ENCODE measurements around the gene IFIT5.

Gene IFIT5

DNA sequence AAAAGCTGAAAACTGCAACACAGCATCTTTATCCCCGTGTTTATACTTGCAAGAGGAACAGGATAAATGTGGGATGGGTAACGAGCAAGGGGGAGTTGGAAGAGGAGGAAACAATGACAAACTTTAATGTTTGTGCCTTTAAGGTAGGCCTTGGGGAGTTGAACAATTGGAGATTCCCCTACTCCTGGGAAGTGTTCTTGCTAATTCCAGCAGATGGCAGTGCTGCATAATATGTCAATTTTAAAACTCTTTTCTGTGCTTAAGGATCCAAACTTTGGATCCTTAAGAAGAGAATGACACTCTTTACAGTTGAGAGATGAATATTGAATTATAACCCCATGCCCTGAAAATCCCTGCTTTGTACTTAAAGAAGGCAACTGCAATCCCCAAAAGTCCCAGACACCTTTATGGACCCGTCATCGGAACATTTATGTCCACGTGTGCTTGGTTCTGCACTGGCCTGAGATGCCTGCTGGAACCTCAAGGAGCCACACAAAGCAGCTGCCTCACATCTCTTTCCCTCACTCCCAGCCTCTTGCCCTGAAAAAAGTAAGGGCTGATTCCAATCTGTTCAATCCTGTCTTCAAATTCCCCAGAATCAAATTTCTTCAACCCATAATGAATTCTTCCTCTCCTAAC, 12.0 kb downstream of the IFIT5 start:
- Histone ChIP-seq H3K79me1 (ENCODE audit: low read length) (no peaks in the 10 kb centered on the region), H3K27ac (ENCODE audit: low read depth, low read length) (no peak overlapping the region)
- WGBS (ENCODE audit: extremely low coverage, insufficient coverage, insufficient read length): no CpG with 5 or more reads among the region's 5 CpGs

DNA sequence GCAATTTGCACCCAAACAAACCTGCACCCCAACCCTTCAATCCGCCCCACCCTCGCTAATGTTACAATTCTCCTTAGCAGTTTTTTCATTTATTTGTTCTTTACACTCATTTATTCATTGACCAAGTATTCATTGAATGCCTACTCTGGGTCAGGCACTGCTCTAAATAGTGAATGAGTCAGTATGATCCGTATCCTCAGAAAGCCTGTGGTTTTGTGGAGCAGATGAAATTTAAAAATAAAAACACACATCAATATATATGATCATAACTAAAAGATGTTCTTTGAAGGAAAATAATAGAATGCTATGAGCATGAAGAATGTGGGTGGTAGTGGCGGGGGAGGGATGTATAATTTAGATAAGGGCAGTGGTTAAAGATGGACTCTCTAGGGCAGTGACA, 13.3 kb downstream of the IFIT5 start:
- Histone ChIP-seq H3K4me2 (ENCODE audit: low read length) (no peak overlapping the region), H3K14ac (ENCODE audit: low read length) (no peak overlapping the region), H3K36me3 (ENCODE audit: control insufficient read depth in 1 of 2, insufficient read depth in 2 of 2, low read length in 2 of 2) (no peaks in the 10 kb centered on the region), H3K27me3 (ENCODE audit: insufficient read depth, low read length) (no peaks in the 10 kb centered on the region), H3K4ac (ENCODE audit: low read depth, low read length) (no peak overlapping the region), H2BK120ac (ENCODE audit: insufficient read depth, low read length, poor library complexity) (no peak overlapping the region), H2BK5ac (ENCODE audit: low read depth, low read length, poor library complexity) (no peak overlapping the region), H3K27ac (ENCODE audit: low read depth, low read length) (no peak overlapping the region), H3K9ac (ENCODE audit: low read length) (no peak overlapping the region), H3K9me3 (ENCODE audit: insufficient read depth, low read depth, low read length) (no peaks in the 10 kb centered on the region), H4K12ac (ENCODE audit: low read depth, low read length) (no peak overlapping the region), H3K4me1 (ENCODE audit: control insufficient read depth in 1 of 2, insufficient read depth in 2 of 2, low read length in 2 of 2) (no peaks in the 10 kb centered on the region), H2AFZ (ENCODE audit: insufficient read depth, low read length, poor library complexity) (no peak overlapping the region), H4K91ac (ENCODE audit: low read depth, low read length) (no peak overlapping the region), H4K8ac (ENCODE audit: low read depth, low read length) (no peak overlapping the region), H3K79me1 (ENCODE audit: low read length) (no peaks in the 10 kb centered on the region), H2BK12ac (ENCODE audit: low read length) (no peak overlapping the region), H2AK5ac (ENCODE audit: low read length) (no peak overlapping the region), H3K23ac (ENCODE audit: low read length) (no peak overlapping the region), H3K4me3 (ENCODE audit: low read depth, low read length) (no peak overlapping the region), H3K18ac (ENCODE audit: low read length) (no peak overlapping the region), H3K79me2 (ENCODE audit: control insufficient read depth, insufficient read depth, low read length, poor library complexity) (no peaks in the 10 kb centered on the region)
- WGBS (ENCODE audit: extremely low coverage, insufficient coverage, insufficient read length): no CpG with 5 or more reads among the region's 4 CpGs
- no peak for DNase-seq

More for the DNA sequence above, 12.0 kb downstream of the IFIT5 start:
- Histone ChIP-seq H4K8ac (ENCODE audit: low read depth, low read length) (no peak overlapping the region), H3K79me2 (ENCODE audit: control insufficient read depth, insufficient read depth, low read length, poor library complexity) (no peaks in the 10 kb centered on the region), H3K14ac (ENCODE audit: low read length) (no peak overlapping the region), H3K23ac (ENCODE audit: low read length) (no peak overlapping the region), H3K4me3 (ENCODE audit: low read depth, low read length) (no peak overlapping the region), H3K9ac (ENCODE audit: low read length) (no peak overlapping the region), H3K36me3 (ENCODE audit: control insufficient read depth in 1 of 2, insufficient read depth in 2 of 2, low read length in 2 of 2) (no peaks in the 10 kb centered on the region), H2BK12ac (ENCODE audit: low read length) (no peak overlapping the region), H3K4me2 (ENCODE audit: low read length) (no peak overlapping the region), H3K4me1 (ENCODE audit: control insufficient read depth in 1 of 2, insufficient read depth in 2 of 2, low read length in 2 of 2) (no peaks in the 10 kb centered on the region), H3K27me3 (ENCODE audit: insufficient read depth, low read length) (no peaks in the 10 kb centered on the region), H2AFZ (ENCODE audit: insufficient read depth, low read length, poor library complexity) (no peak overlapping the region), H3K9me3 (ENCODE audit: insufficient read depth, low read depth, low read length) (no peaks in the 10 kb centered on the region), H2BK5ac (ENCODE audit: low read depth, low read length, poor library complexity) (no peak overlapping the region), H2AK5ac (ENCODE audit: low read length) (no peak overlapping the region), H4K91ac (ENCODE audit: low read depth, low read length) (no peak overlapping the region), H4K12ac (ENCODE audit: low read depth, low read length) (no peak overlapping the region), H3K18ac (ENCODE audit: low read length) (no peak overlapping the region), H2BK120ac (ENCODE audit: insufficient read depth, low read length, poor library complexity) (no peak overlapping the region), H3K4ac (ENCODE audit: low read depth, low read length) (no peak overlapping the region)
- peak; percentile 8 to 81 for DNase-seq

DNA sequence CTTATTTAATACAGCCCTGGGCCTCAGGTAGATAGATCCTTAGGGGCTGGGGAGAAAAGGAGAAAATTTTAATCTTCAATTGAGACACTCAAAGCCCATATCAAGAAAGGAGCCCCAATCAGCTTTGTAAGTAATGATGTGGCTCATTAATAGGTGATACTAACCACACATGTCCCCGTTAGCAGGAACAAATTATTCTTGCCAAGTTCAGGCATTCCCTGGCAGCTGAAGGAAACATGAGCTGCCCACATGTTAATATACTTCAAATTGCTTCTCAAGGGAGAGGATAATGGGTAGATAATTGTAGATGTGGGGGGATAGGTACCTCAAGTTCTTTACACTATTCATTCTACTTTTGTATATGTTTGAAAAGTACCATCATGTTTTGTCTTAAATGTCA, 14.5 kb downstream of the IFIT5 start:
- H3K27me3 ChIP-seq (ENCODE audit: insufficient read depth, low read length): no peaks in the 10 kb centered on the region
- no peak overlapping the region for H3K27ac ChIP-seq (ENCODE audit: low read depth, low read length)
- no peak overlapping the region for H3K4me3 ChIP-seq (ENCODE audit: low read depth, low read length)
- H4K8ac ChIP-seq (ENCODE audit: low read depth, low read length): no peak overlapping the region
- no peaks in the 10 kb centered on the region for H3K4me1 ChIP-seq (ENCODE audit: control insufficient read depth in 1 of 2, insufficient read depth in 2 of 2, low read length in 2 of 2)
- no peak for DNase-seq
- H3K9me3 ChIP-seq (ENCODE audit: insufficient read depth, low read depth, low read length): no peaks in the 10 kb centered on the region
- no peak overlapping the region for H3K14ac ChIP-seq (ENCODE audit: low read length)
- no peaks in the 10 kb centered on the region for H3K79me1 ChIP-seq (ENCODE audit: low read length)
- no peak overlapping the region for H4K91ac ChIP-seq (ENCODE audit: low read depth, low read length)
- no peak overlapping the region for H4K12ac ChIP-seq (ENCODE audit: low read depth, low read length)
- no peak overlapping the region for H2BK12ac ChIP-seq (ENCODE audit: low read length)
- H3K18ac ChIP-seq (ENCODE audit: low read length): no peak overlapping the region
- no peak overlapping the region for H2AFZ ChIP-seq (ENCODE audit: insufficient read depth, low read length, poor library complexity)
- H3K9ac ChIP-seq (ENCODE audit: low read length): no peak overlapping the region
- no peak overlapping the region for H2BK120ac ChIP-seq (ENCODE audit: insufficient read depth, low read length, poor library complexity)
- H3K23ac ChIP-seq (ENCODE audit: low read length): no peak overlapping the region
- no peak overlapping the region for H3K4me2 ChIP-seq (ENCODE audit: low read length)
- no peak overlapping the region for H2AK5ac ChIP-seq (ENCODE audit: low read length)
- no CpG with 5 or more reads among the region's 1 CpG for WGBS (ENCODE audit: extremely low coverage, insufficient coverage, insufficient read length)
- no peaks in the 10 kb centered on the region for H3K79me2 ChIP-seq (ENCODE audit: control insufficient read depth, insufficient read depth, low read length, poor library complexity)
- no peak overlapping the region for H2BK5ac ChIP-seq (ENCODE audit: low read depth, low read length, poor library complexity)
- H3K36me3 ChIP-seq (ENCODE audit: control insufficient read depth in 1 of 2, insufficient read depth in 2 of 2, low read length in 2 of 2): no peaks in the 10 kb centered on the region
- no peak overlapping the region for H3K4ac ChIP-seq (ENCODE audit: low read depth, low read length)

DNA sequence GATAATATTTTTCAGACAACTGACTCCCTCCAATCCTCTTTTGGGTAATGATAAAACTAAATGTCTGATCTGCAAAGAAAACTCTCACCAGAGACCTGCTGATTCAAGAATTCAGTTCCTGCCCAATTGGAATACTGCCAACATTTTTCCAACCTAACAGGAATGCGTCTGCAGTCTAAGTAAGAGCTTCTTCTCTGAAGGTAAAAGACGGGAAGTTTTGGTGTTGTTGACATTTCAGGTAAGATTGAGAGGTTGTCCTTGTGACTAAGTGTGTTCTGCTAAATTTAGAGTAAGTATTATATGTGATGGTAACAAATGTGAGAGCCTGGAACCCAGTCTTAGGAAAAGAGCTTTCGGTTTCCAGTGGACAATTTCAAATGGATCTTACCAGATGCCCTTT, 17.6 kb downstream of the IFIT5 start:
- no peaks in the 10 kb centered on the region for H3K9me3 ChIP-seq (ENCODE audit: insufficient read depth, low read depth, low read length)
- no peak overlapping the region for H4K12ac ChIP-seq (ENCODE audit: low read depth, low read length)
- H3K36me3 ChIP-seq (ENCODE audit: control insufficient read depth in 1 of 2, insufficient read depth in 2 of 2, low read length in 2 of 2): no peaks in the 10 kb centered on the region
- H3K9ac ChIP-seq (ENCODE audit: low read length): no peak overlapping the region
- H3K18ac ChIP-seq (ENCODE audit: low read length): no peak overlapping the region
- no peak overlapping the region for H2BK5ac ChIP-seq (ENCODE audit: low read depth, low read length, poor library complexity)
- H3K4me3 ChIP-seq (ENCODE audit: low read depth, low read length): no peak overlapping the region
- no peak overlapping the region for H2BK12ac ChIP-seq (ENCODE audit: low read length)
- no peak overlapping the region for H4K8ac ChIP-seq (ENCODE audit: low read depth, low read length)
- no peaks in the 10 kb centered on the region for H3K4me1 ChIP-seq (ENCODE audit: control insufficient read depth in 1 of 2, insufficient read depth in 2 of 2, low read length in 2 of 2)
- no peak overlapping the region for H3K4me2 ChIP-seq (ENCODE audit: low read length)
- no peak overlapping the region for H3K27ac ChIP-seq (ENCODE audit: low read depth, low read length)
- no peaks in the 10 kb centered on the region for H3K79me1 ChIP-seq (ENCODE audit: low read length)
- H3K4ac ChIP-seq (ENCODE audit: low read depth, low read length): no peak overlapping the region
- no peak overlapping the region for H2AFZ ChIP-seq (ENCODE audit: insufficient read depth, low read length, poor library complexity)
- H3K27me3 ChIP-seq (ENCODE audit: insufficient read depth, low read length): no peaks in the 10 kb centered on the region
- H2BK120ac ChIP-seq (ENCODE audit: insufficient read depth, low read length, poor library complexity): no peak overlapping the region
- H4K91ac ChIP-seq (ENCODE audit: low read depth, low read length): no peak overlapping the region
- H3K79me2 ChIP-seq (ENCODE audit: control insufficient read depth, insufficient read depth, low read length, poor library complexity): no peaks in the 10 kb centered on the region
- no peak overlapping the region for H2AK5ac ChIP-seq (ENCODE audit: low read length)
- WGBS (ENCODE audit: extremely low coverage, insufficient coverage, insufficient read length): no CpG with 5 or more reads among the region's 3 CpGs
- H3K14ac ChIP-seq (ENCODE audit: low read length): no peak overlapping the region
- DNase-seq: peak in 1 of 2 donors; percentile 57
- no peak overlapping the region for H3K23ac ChIP-seq (ENCODE audit: low read length)

All from trophoblast cell (in vitro differentiated cells and primary cell).